HUES48 (cell line): Measurements from ENCODE around the gene YY1.

Experiments
- H3K27ac ChIP-seq: one replicate; pipeline ENCODE4 v1.7.0; 2013; ENCODE audit warnings: low read depth, low read length, inconsistent platforms
- H3K27me3 ChIP-seq: 2 replicates; pipeline ENCODE4 v1.6.1; 2013; ENCODE audit warnings: mild to moderate bottlenecking, low read length; ENCODE audit not compliant: control insufficient read depth, insufficient read depth
- H3K36me3 ChIP-seq: 2 replicates; pipeline ENCODE4 v1.6.1; 2013; ENCODE audit warnings: low read length; ENCODE audit not compliant: control insufficient read depth, insufficient read depth
- H3K4me1 ChIP-seq: 2 replicates; pipeline ENCODE4 v1.6.1; 2013; ENCODE audit warnings: mild to moderate bottlenecking, low read length; ENCODE audit not compliant: control insufficient read depth, insufficient read depth
- H3K4me3 ChIP-seq: 2 replicates; pipeline ENCODE4 v1.5.1; 2013; ENCODE audit warnings: mild to moderate bottlenecking, low read depth, low read length
- H3K9ac ChIP-seq: 2 replicates; pipeline ENCODE4 v1.6.1; 2013; ENCODE audit warnings: mild to moderate bottlenecking, low read depth, low read length, moderate library complexity
- H3K9me3 ChIP-seq: 2 replicates; pipeline ENCODE4 v1.6.1; 2013; ENCODE audit warnings: low read length; ENCODE audit not compliant: control insufficient read depth, insufficient read depth

The YY1 gene

GRCh38 chr14:100332071-100332639, 93.2 kb downstream of the YY1 start:
- H3K4me1 ChIP-seq: no peaks in the 10 kb centered on the region
- H3K4me3 ChIP-seq: no peak overlapping the region
- no peaks in the 10 kb centered on the region for H3K27me3 ChIP-seq
- H3K36me3 ChIP-seq: peaks cover 33% of the 10 kb centered on the region
- H3K9me3 ChIP-seq: no peaks in the 10 kb centered on the region
- no peak overlapping the region for H3K27ac ChIP-seq
- H3K9ac ChIP-seq: no peak overlapping the region; the same call in 1 of the 2 replicates
